ENCODE measurements around the gene CDKN2B-AS1. TPM values are rescaled to one million over a fixed set of nuclear protein-coding genes. Genes with fewer than 3 reads are reported as not detected.
"Not testable (repeated sequence)": the region's sequence is repeated elsewhere in the genome, so short reads cannot be mapped to it uniquely, and the experiment has no call there.

Gene CDKN2B-AS1
- total RNA-seq (0.99 TPM), polyA plus RNA-seq (1 to 10 TPM in 1 of 4 donors, under 1 TPM in 1, not detected in 2; 0.36 to 1.1 TPM)

DNA sequence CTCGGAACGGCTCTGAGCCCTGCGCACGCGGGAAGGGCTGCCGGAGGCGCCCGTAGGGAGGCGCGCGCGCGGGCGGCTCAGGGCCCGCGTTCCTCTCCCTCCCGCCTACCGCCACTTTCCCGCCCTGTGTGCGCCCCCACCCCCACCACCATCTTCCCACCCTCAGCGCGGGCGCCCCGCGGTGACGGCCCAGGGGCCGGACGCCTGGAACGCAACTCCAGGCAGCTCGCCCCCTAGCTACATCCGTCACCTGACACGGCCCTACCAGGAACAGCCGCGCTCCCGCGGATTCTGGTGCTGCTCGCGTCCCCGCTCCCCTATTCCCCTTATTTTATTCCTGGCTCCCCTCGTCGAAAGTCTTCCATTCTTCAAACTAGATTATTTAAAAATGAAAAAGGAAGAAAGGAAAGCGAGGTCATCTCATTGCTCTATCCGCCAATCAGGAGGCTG lies at the start of gene CDKN2B-AS1:
Gene CDKN2B-AS1 (plus strand): TSS at position 236 of the 450 bp plus-strand sequence.
- H3K27ac ChIP-seq (ENCODE audit: insufficient read depth, low read length, poor library complexity, severe bottlenecking): peak within 1 kb of the TSS; percentile 88
- Mint-ChIP-seq H3K27ac (peak within 1 kb of the TSS; percentile 94 to 97 (median 96)), H3K4me1 (peaks cover 0 to 29% (median 20%) of the 10 kb centered on the region in 4 donors), H3K4me3 (peak within 1 kb of the TSS; percentile 86 to 99 (median 98)), H3K9me3 (peaks cover 0 to 2% (median 0%) of the 10 kb centered on the region in 7 donors), H3K27me3 (peaks cover 7% of the 10 kb centered on the region), H3K36me3 (no peaks in the 10 kb centered on the region)
- peaks cover 3% of the 10 kb centered on the region for H3K27me3 ChIP-seq (ENCODE audit: control insufficient read depth, insufficient read depth, low read length)
- ATAC-seq (ENCODE audit: low read depth in 2 of 2) (peak; percentile 34 to 41), DNase-seq (peak in 2 of 3 donors; percentile 26 to 80)
- H3K36me3 ChIP-seq (ENCODE audit: control insufficient read depth, insufficient read depth, low read length): peaks cover 2% of the 10 kb centered on the region
- H3K4me3 ChIP-seq (ENCODE audit: low read depth, low read length): peak within 1 kb of the TSS; percentile 94
- H3K9me3 ChIP-seq (ENCODE audit: control insufficient read depth in 2 of 2, low read length in 2 of 2): no peaks in the 10 kb centered on the region
- H3K4me1 ChIP-seq (ENCODE audit: control insufficient read depth, insufficient read depth, low read length, poor library complexity, severe bottlenecking): peaks cover 23% of the 10 kb centered on the region

DNA sequence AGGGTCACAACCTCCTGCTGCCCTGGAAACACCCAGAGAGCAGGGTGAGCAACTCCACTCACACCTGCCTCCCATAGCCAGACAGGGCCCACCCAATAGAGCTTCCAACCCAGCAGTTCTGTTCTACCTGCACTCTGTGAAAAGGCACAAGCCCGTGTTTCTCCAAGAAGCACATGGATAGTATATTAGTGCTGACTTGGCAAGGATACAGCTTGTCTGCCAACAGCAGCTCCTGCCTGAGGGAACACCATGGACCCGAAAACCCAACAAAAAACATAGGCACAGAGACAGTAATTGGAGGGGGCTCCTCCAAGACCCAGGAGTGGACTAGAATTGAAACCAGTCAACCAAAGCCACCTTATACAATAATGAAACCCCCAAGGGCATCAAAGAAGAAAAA lies 49.0 kb upstream of the CDKN2B-AS1 start:
- Histone ChIP-seq H3K4me3 (ENCODE audit: low read depth, low read length) (no peak overlapping the region), H3K36me3 (ENCODE audit: control insufficient read depth, insufficient read depth, low read length) (no peaks in the 10 kb centered on the region), H3K4me1 (ENCODE audit: control insufficient read depth, insufficient read depth, low read length, poor library complexity, severe bottlenecking) (no peaks in the 10 kb centered on the region), H3K27ac (ENCODE audit: insufficient read depth, low read length, poor library complexity, severe bottlenecking) (no peak overlapping the region), H3K9me3 (ENCODE audit: control insufficient read depth in 2 of 2, low read length in 2 of 2) (no peaks in the 10 kb centered on the region), H3K27me3 (ENCODE audit: control insufficient read depth, insufficient read depth, low read length) (peaks cover 4% of the 10 kb centered on the region)
- Mint-ChIP-seq H3K27me3 (peaks cover 28% of the 10 kb centered on the region), H3K9me3 (peaks cover 0 to 10% (median 0%) of the 10 kb centered on the region in 7 donors), H3K36me3 (no peaks in the 10 kb centered on the region), H3K4me3 (no peak overlapping the region), H3K4me1 (no peaks in the 10 kb centered on the region), H3K27ac (no peak overlapping the region)
- ATAC-seq (ENCODE audit: low read depth in 2 of 2) (no peak), DNase-seq (no peak)

- Histone ChIP-seq H3K27me3 (ENCODE audit: control insufficient read depth, insufficient read depth, low read length) (peaks cover 22% of the 10 kb centered on the region), H3K4me3 (ENCODE audit: low read depth, low read length) (no peak overlapping the region), H3K4me1 (ENCODE audit: control insufficient read depth, insufficient read depth, low read length, poor library complexity, severe bottlenecking) (no peaks in the 10 kb centered on the region), H3K36me3 (ENCODE audit: control insufficient read depth, insufficient read depth, low read length) (no peaks in the 10 kb centered on the region), H3K9me3 (ENCODE audit: control insufficient read depth in 2 of 2, low read length in 2 of 2) (peaks cover 0 to 3% of the 10 kb centered on the region in 2 experiments), H3K27ac (ENCODE audit: insufficient read depth, low read length, poor library complexity, severe bottlenecking) (no peak overlapping the region)
- H3K9me3 Mint-ChIP-seq: peaks cover 0 to 9% (median 1%) of the 10 kb centered on the region in 7 donors
- H3K27me3 Mint-ChIP-seq: peaks cover 58% of the 10 kb centered on the region
- ATAC-seq (ENCODE audit: low read depth in 2 of 2) (no peak), DNase-seq (peak in 1 of 3 donors; percentile 25)
- peaks cover 0 to 11% (median 1%) of the 10 kb centered on the region in 4 donors for H3K4me1 Mint-ChIP-seq
- no peak overlapping the region for H3K27ac Mint-ChIP-seq
- H3K36me3 Mint-ChIP-seq: no peaks in the 10 kb centered on the region
- H3K4me3 Mint-ChIP-seq: no peak overlapping the region
These were observed 35.8 kb upstream of the CDKN2B-AS1 start for GRCh38 chr9:21958833-21959232.

GRCh38 chr9:21959268-21959667 lies 35.3 kb upstream of the CDKN2B-AS1 start:
- H3K27me3 Mint-ChIP-seq: peaks cover 60% of the 10 kb centered on the region
- not testable (repeated sequence) for DNase-seq, H3K27ac Mint-ChIP-seq

DNA sequence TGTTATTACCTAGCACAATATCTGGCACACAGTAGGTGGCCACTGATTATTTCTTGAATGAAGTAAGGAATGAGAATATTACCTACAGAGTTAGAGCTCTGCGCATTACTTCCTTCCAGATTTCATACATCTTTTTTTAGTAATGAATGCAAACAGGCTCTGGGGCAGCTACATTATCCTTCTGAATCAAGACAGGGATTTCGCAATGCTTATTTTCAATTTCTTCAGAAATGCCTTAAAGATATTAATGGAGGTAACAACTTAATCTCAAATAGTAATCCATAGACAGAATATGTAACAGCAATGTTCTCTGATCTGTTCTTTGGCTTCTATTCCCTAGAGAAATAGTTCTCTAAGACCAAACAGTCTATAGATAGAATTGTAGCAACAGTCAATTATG lies 33.0 kb upstream of the CDKN2B-AS1 start:
- no peak overlapping the region for H3K4me3 Mint-ChIP-seq
- no peak overlapping the region for H3K4me3 ChIP-seq (ENCODE audit: low read depth, low read length)
- H3K27ac Mint-ChIP-seq: no peak overlapping the region
- ATAC-seq (ENCODE audit: low read depth in 2 of 2) (no peak), DNase-seq (no peak)
- H3K27me3 ChIP-seq (ENCODE audit: control insufficient read depth, insufficient read depth, low read length): peaks cover 39% of the 10 kb centered on the region
- H3K4me1 Mint-ChIP-seq: peaks cover 0 to 33% (median 10%) of the 10 kb centered on the region in 4 donors
- peaks cover 15% of the 10 kb centered on the region for H3K4me1 ChIP-seq (ENCODE audit: control insufficient read depth, insufficient read depth, low read length, poor library complexity, severe bottlenecking)
- H3K36me3 ChIP-seq (ENCODE audit: control insufficient read depth, insufficient read depth, low read length): no peaks in the 10 kb centered on the region
- H3K36me3 Mint-ChIP-seq: no peaks in the 10 kb centered on the region
- H3K27ac ChIP-seq (ENCODE audit: insufficient read depth, low read length, poor library complexity, severe bottlenecking): no peak overlapping the region
- peaks cover 0 to 9% (median 5%) of the 10 kb centered on the region in 7 donors for H3K9me3 Mint-ChIP-seq
- H3K27me3 Mint-ChIP-seq: peaks cover 72% of the 10 kb centered on the region
- H3K9me3 ChIP-seq (ENCODE audit: control insufficient read depth in 2 of 2, low read length in 2 of 2): peaks cover 3 to 5% of the 10 kb centered on the region in 2 experiments

More at GRCh38 chr9:21959268-21959667, 35.3 kb upstream of the CDKN2B-AS1 start:
- not testable (repeated sequence) for H3K9me3 ChIP-seq (ENCODE audit: control insufficient read depth in 2 of 2, low read length in 2 of 2); H3K4me3 Mint-ChIP-seq; ATAC-seq (ENCODE audit: low read depth in 2 of 2); H3K4me3 ChIP-seq (ENCODE audit: low read depth, low read length); H3K9me3 Mint-ChIP-seq; H3K27ac ChIP-seq (ENCODE audit: insufficient read depth, low read length, poor library complexity, severe bottlenecking); H3K36me3 ChIP-seq (ENCODE audit: control insufficient read depth, insufficient read depth, low read length); H3K36me3 Mint-ChIP-seq; H3K4me1 ChIP-seq (ENCODE audit: control insufficient read depth, insufficient read depth, low read length, poor library complexity, severe bottlenecking)
- peaks cover 26% of the 10 kb centered on the region for H3K27me3 ChIP-seq (ENCODE audit: control insufficient read depth, insufficient read depth, low read length)
- H3K4me1 Mint-ChIP-seq: peaks cover 0 to 16% (median 2%) of the 10 kb centered on the region in 4 donors

GRCh38 chr9:21964925-21965385 lies 29.6 kb upstream of the CDKN2B-AS1 start:
- H3K4me1 Mint-ChIP-seq: peaks cover 5 to 45% (median 23%) of the 10 kb centered on the region in 4 donors
- Histone ChIP-seq H3K27me3 (ENCODE audit: control insufficient read depth, insufficient read depth, low read length) (peaks cover 69% of the 10 kb centered on the region), H3K36me3 (ENCODE audit: control insufficient read depth, insufficient read depth, low read length) (no peaks in the 10 kb centered on the region), H3K4me3 (ENCODE audit: low read depth, low read length) (peak overlapping the region; percentile 57), H3K4me1 (ENCODE audit: control insufficient read depth, insufficient read depth, low read length, poor library complexity, severe bottlenecking) (peaks cover 24% of the 10 kb centered on the region), H3K9me3 (ENCODE audit: control insufficient read depth in 2 of 2, low read length in 2 of 2) (peaks cover 18 to 35% of the 10 kb centered on the region in 2 experiments), H3K27ac (ENCODE audit: insufficient read depth, low read length, poor library complexity, severe bottlenecking) (no peak overlapping the region)
- H3K27me3 Mint-ChIP-seq: peaks cover 93% of the 10 kb centered on the region
- peak overlapping the region; percentile 55 to 81 (median 76) for H3K4me3 Mint-ChIP-seq
- peak overlapping the region in 1 of 3 donors; percentile 41 for H3K27ac Mint-ChIP-seq
- ATAC-seq (ENCODE audit: low read depth in 2 of 2): peak; percentile 38 to 57
- peaks cover 6% of the 10 kb centered on the region for H3K36me3 Mint-ChIP-seq
- peak; percentile 60 to 87 (median 62) for DNase-seq
- H3K9me3 Mint-ChIP-seq: peaks cover 0 to 21% (median 9%) of the 10 kb centered on the region in 7 donors

- Histone ChIP-seq H3K4me3 (ENCODE audit: low read depth, low read length) (peak overlapping the region; percentile 57), H3K27me3 (ENCODE audit: control insufficient read depth, insufficient read depth, low read length) (peaks cover 71% of the 10 kb centered on the region), H3K9me3 (ENCODE audit: control insufficient read depth in 2 of 2, low read length in 2 of 2) (peaks cover 22 to 40% of the 10 kb centered on the region in 2 experiments), H3K36me3 (ENCODE audit: control insufficient read depth, insufficient read depth, low read length) (no peaks in the 10 kb centered on the region), H3K4me1 (ENCODE audit: control insufficient read depth, insufficient read depth, low read length, poor library complexity, severe bottlenecking) (peaks cover 24% of the 10 kb centered on the region), H3K27ac (ENCODE audit: insufficient read depth, low read length, poor library complexity, severe bottlenecking) (no peak overlapping the region)
- H3K4me1 Mint-ChIP-seq: peaks cover 5 to 48% (median 24%) of the 10 kb centered on the region in 4 donors
- peak; percentile 33 to 66 for ATAC-seq (ENCODE audit: low read depth in 2 of 2)
- peak in 2 of 3 donors; percentile 29 to 78 for DNase-seq
- peaks cover 0 to 26% (median 9%) of the 10 kb centered on the region in 7 donors for H3K9me3 Mint-ChIP-seq
- H3K36me3 Mint-ChIP-seq: peaks cover 8% of the 10 kb centered on the region
- H3K27me3 Mint-ChIP-seq: peaks cover 95% of the 10 kb centered on the region
- H3K4me3 Mint-ChIP-seq: peak overlapping the region; percentile 55 to 81 (median 76)
- peak overlapping the region in 1 of 3 donors; percentile 41 for H3K27ac Mint-ChIP-seq
These were observed 29.1 kb upstream of the CDKN2B-AS1 start for GRCh38 chr9:21965401-21965951.
